ENCODE results near the gene DOCK1.
A peak's percentile ranks its signal among the peaks of the same experiment; 100 is the strongest.

DOCK1 gene

GRCh38 chr10:126972635-126973414 lies 67.6 kb downstream of the DOCK1 start:
- TF ChIP-seq CTCF (IDR thresholded peaks at IDR 0.05; ENCODE audit: borderline replicate concordance, extremely low read depth, low read length, poor library complexity, severe bottlenecking) = no peak
- TF ChIP-seq EZH2 (IDR thresholded peaks at IDR 0.05; ENCODE audit: borderline replicate concordance, low read depth, low read length, severe bottlenecking) = no peak
- Histone ChIP-seq H3K9ac (ENCODE audit: low read depth, low read length) (no peak overlapping the region), H3K36me3 (ENCODE audit: insufficient read depth, low read length) (no peaks in the 10 kb centered on the region), H3K9me3 (ENCODE audit: insufficient read depth, low read length, severe bottlenecking) (no peaks in the 10 kb centered on the region), H4K20me1 (ENCODE audit: insufficient read depth, low read length) (no peaks in the 10 kb centered on the region; the same call in 1 of the 2 replicates), H3K27me3 (ENCODE audit: insufficient read depth, low read length, poor library complexity) (no peaks in the 10 kb centered on the region), H2AFZ (ENCODE audit: low read depth, low read length) (no peak overlapping the region), H3K4me2 (ENCODE audit: insufficient read depth, low read length) (no peak overlapping the region), H3K27ac (ENCODE audit: low read length) (no peak overlapping the region), H3K79me2 (ENCODE audit: insufficient read depth, low read length) (no peaks in the 10 kb centered on the region), H3K4me1 (ENCODE audit: insufficient read depth, low read length) (no peaks in the 10 kb centered on the region), H3K4me3 (ENCODE audit: low read depth in 1 of 2, low read length in 2 of 2) (no peak overlapping the region)
- ATAC-seq (ENCODE audit: insufficient read depth, low read depth) (no peak), DNase-seq (no peak)

DNA sequence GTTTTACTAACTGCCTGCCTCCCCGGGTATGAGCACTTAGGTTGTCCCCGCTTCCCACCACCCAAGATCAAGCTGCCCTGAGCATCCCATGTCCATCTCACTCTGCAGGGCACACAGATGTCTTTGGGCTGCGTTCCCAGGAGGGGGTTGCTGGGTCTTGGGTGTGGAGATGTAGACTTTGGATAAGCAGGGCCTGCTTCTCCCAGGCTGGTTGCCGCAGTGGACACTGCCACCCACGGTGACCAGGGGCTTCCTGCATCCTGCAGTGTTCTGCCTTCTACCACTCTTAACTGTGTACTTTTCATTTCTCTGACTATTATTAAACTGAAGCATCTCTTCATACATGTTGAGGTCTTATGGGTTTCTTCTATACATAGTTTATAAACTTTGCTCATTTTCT lies 70.0 kb downstream of the DOCK1 start:
- H3K9ac ChIP-seq (ENCODE audit: low read depth, low read length) = no peak overlapping the region
- H3K4me2 ChIP-seq (ENCODE audit: insufficient read depth, low read length) = no peak overlapping the region
- H3K27me3 ChIP-seq (ENCODE audit: insufficient read depth, low read length, poor library complexity) = no peaks in the 10 kb centered on the region
- H3K27ac ChIP-seq (ENCODE audit: low read length) = no peak overlapping the region
- H3K4me1 ChIP-seq (ENCODE audit: insufficient read depth, low read length) = no peaks in the 10 kb centered on the region
- no peak overlapping the region for H2AFZ ChIP-seq (ENCODE audit: low read depth, low read length)
- ATAC-seq (ENCODE audit: insufficient read depth, low read depth) (no peak), DNase-seq (no peak)
- no peaks in the 10 kb centered on the region for H3K9me3 ChIP-seq (ENCODE audit: insufficient read depth, low read length, severe bottlenecking)
- no peaks in the 10 kb centered on the region; the same call in 1 of the 2 replicates for H4K20me1 ChIP-seq (ENCODE audit: insufficient read depth, low read length)
- H3K36me3 ChIP-seq (ENCODE audit: insufficient read depth, low read length) = no peaks in the 10 kb centered on the region
- no peak overlapping the region for H3K4me3 ChIP-seq (ENCODE audit: low read depth in 1 of 2, low read length in 2 of 2)
- TF ChIP-seq CTCF (IDR thresholded peaks at IDR 0.05; ENCODE audit: borderline replicate concordance, extremely low read depth, low read length, poor library complexity, severe bottlenecking) = no peak
- TF ChIP-seq EZH2 (IDR thresholded peaks at IDR 0.05; ENCODE audit: borderline replicate concordance, low read depth, low read length, severe bottlenecking) = no peak
- no peaks in the 10 kb centered on the region for H3K79me2 ChIP-seq (ENCODE audit: insufficient read depth, low read length)

DNA sequence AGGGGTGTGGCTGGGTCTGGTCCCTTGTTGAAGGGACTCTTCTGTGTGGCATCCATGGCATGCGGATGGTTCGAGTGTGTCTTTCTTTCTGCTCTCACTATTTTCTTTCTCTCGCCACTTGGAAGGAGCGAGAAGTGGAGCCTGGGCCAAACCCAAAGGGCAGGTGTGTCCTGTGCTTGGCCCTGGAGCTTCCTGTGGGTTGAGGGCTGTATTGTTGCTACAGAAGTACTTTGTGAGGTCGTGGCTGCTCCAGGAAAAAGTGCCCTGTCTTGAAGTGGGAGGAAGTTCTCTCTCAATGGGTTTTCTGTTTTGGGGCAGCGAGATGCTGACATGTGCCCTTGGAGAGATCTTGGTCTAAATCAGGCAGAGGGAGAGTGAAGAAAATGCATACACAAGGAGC lies 72.0 kb downstream of the DOCK1 start:
- Histone ChIP-seq H3K79me2 (ENCODE audit: insufficient read depth, low read length) (no peaks in the 10 kb centered on the region), H3K4me2 (ENCODE audit: insufficient read depth, low read length) (no peak overlapping the region), H4K20me1 (ENCODE audit: insufficient read depth, low read length) (no peaks in the 10 kb centered on the region; the same call in 1 of the 2 replicates), H3K9ac (ENCODE audit: low read depth, low read length) (no peak overlapping the region), H3K4me3 (ENCODE audit: low read depth in 1 of 2, low read length in 2 of 2) (no peak overlapping the region), H3K4me1 (ENCODE audit: insufficient read depth, low read length) (no peaks in the 10 kb centered on the region), H3K9me3 (ENCODE audit: insufficient read depth, low read length, severe bottlenecking) (no peaks in the 10 kb centered on the region), H3K27ac (ENCODE audit: low read length) (no peak overlapping the region), H3K36me3 (ENCODE audit: insufficient read depth, low read length) (no peaks in the 10 kb centered on the region), H2AFZ (ENCODE audit: low read depth, low read length) (no peak overlapping the region), H3K27me3 (ENCODE audit: insufficient read depth, low read length, poor library complexity) (no peaks in the 10 kb centered on the region)
- no peak for TF ChIP-seq EZH2 (IDR thresholded peaks at IDR 0.05; ENCODE audit: borderline replicate concordance, low read depth, low read length, severe bottlenecking)
- TF ChIP-seq CTCF (IDR thresholded peaks at IDR 0.05; ENCODE audit: borderline replicate concordance, extremely low read depth, low read length, poor library complexity, severe bottlenecking) = no peak
- ATAC-seq (ENCODE audit: insufficient read depth, low read depth) (0 out of 3 replicates have a peak, but pooled peaks have one; percentile 29), DNase-seq (peak; percentile 6)

Data from DND-41 (cell line).